KG1 (cell line): ENCODE measurements around the gene INAFM2.

Experiments
- DNase-seq: peaks from one replicate; lab custom pipeline; 2025; lab: John Stamatoyannopoulos, UW

INAFM2 gene

GRCh38 chr15:40306908-40307307, 16.6 kb upstream of the INAFM2 start:
- no peak for DNase-seq

GRCh38 chr15:40307421-40308211, 15.9 kb upstream of the INAFM2 start, which contains the start of gene PLCB2:
Gene PLCB2 (minus strand): TSS chr15:40307935. CDS start chr15:40307672, 263 bp downstream.
- DNase-seq: peak; percentile 65

GRCh38 chr15:40309344-40309862, 14.1 kb upstream of the INAFM2 start:
- DNase-seq: no peak

- DNase-seq: peak; percentile 34
These were observed 13.2 kb upstream of the INAFM2 start for GRCh38 chr15:40310001-40310959.

GRCh38 chr15:40310993-40311392, 12.5 kb upstream of the INAFM2 start:
- DNase-seq: no peak

GRCh38 chr15:40312370-40313158, 10.9 kb upstream of the INAFM2 start:
- DNase-seq: no peak

GRCh38 chr15:40313531-40314398, 9.7 kb upstream of the INAFM2 start:
- peak; percentile 59 for DNase-seq

- DNase-seq: no peak
These were observed 8.7 kb upstream of the INAFM2 start for GRCh38 chr15:40314723-40315276.

- no peak for DNase-seq
These were observed 6.6 kb upstream of the INAFM2 start for GRCh38 chr15:40316931-40317330.

- no peak for DNase-seq
These were observed 5.9 kb upstream of the INAFM2 start for GRCh38 chr15:40317580-40317979.

GRCh38 chr15:40320409-40320808, 3.1 kb upstream of the INAFM2 start:
- no peak for DNase-seq

- DNase-seq: peak; percentile 34
These were observed 2.5 kb upstream of the INAFM2 start for GRCh38 chr15:40320931-40321371.

- no peak for DNase-seq
These were observed 807 bp upstream of the INAFM2 start for GRCh38 chr15:40322531-40323238.

GRCh38 chr15:40323953-40324937, 753 bp downstream of the INAFM2 start:
- no peak for DNase-seq

- no peak for DNase-seq
These were observed 1.7 kb downstream of the INAFM2 start for GRCh38 chr15:40325188-40325587.

GRCh38 chr15:40325700-40326099, 2.2 kb downstream of the INAFM2 start:
- DNase-seq: no peak

- DNase-seq: no peak
These were observed 4.0 kb downstream of the INAFM2 start for GRCh38 chr15:40327457-40327856.

GRCh38 chr15:40328176-40328575, 4.7 kb downstream of the INAFM2 start:
- no peak for DNase-seq
